ENCODE data around the gene SPEM3. TPM values are rescaled to one million over a fixed set of nuclear protein-coding genes. Genes with fewer than 3 reads are reported as not detected.

Gene SPEM3
- total RNA-seq, 4 donors from 2014 or later, result not detected

DNA sequence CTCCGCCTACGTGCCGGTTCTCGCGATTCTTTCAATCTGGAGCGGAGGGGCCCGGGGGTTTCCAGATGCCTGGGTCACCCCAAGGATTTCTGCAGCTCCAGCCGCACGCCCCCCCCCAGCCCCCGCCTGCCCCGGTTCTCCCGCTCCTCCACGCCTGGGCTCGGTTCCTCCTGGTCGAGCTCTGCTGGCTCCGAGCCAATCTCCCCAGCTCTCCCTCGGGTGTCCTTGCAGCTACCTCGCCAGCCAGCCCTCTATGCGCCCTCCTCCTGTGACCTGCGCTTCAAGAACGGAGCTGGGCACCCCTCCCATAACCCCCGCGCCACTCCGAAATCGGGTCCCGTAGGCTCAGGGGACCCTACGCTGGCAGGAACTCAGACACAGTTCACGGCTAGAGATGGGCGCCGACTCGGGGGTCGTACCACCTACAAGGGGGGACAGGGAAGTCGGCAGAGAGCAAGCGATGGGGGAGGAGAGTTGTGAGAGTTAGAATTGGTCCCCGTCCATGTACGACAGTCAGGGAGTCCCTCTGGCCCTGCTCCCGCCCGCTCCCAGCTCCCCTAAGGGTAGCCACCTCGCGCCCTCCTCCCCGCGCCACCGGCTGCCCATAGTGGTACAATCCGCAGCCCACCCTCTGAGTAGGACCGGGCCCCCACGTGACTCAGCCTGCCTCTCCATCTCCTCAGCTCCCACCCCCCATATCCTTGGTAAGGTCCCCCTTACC lies 11.6 kb downstream of the SPEM3 start:
- TF ChIP-seq, protein P1, sequence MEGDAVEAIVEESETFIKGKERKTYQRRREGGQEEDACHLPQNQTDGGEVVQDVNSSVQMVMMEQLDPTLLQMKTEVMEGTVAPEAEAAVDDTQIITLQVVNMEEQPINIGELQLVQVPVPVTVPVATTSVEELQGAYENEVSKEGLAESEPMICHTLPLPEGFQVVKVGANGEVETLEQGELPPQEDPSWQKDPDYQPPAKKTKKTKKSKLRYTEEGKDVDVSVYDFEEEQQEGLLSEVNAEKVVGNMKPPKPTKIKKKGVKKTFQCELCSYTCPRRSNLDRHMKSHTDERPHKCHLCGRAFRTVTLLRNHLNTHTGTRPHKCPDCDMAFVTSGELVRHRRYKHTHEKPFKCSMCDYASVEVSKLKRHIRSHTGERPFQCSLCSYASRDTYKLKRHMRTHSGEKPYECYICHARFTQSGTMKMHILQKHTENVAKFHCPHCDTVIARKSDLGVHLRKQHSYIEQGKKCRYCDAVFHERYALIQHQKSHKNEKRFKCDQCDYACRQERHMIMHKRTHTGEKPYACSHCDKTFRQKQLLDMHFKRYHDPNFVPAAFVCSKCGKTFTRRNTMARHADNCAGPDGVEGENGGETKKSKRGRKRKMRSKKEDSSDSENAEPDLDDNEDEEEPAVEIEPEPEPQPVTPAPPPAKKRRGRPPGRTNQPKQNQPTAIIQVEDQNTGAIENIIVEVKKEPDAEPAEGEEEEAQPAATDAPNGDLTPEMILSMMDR (IDR thresholded peaks at IDR 0.05; ENCODE audit: low read depth), result no peak

DNA sequence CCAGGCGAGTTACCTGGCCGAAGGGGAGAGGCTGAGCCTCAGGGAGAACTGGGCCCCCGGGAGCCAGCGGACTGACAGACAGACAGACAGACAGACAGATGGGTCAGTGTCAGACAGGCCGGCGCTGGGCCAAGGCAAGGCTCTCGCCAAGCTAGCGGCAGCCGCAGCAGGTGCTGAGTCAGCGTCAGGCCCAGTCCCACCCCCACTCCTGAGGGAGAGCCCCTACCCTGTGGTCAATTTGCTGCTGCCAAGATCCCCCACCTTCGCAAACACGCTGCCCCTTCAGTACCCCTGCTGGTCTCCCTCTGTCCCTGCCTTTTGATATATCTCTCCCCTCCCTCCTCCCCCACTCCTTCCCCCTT lies 12.2 kb downstream of the SPEM3 start:
- TF ChIP-seq, protein P1 (IDR thresholded peaks at IDR 0.05; ENCODE audit: low read depth), result no peak

DNA sequence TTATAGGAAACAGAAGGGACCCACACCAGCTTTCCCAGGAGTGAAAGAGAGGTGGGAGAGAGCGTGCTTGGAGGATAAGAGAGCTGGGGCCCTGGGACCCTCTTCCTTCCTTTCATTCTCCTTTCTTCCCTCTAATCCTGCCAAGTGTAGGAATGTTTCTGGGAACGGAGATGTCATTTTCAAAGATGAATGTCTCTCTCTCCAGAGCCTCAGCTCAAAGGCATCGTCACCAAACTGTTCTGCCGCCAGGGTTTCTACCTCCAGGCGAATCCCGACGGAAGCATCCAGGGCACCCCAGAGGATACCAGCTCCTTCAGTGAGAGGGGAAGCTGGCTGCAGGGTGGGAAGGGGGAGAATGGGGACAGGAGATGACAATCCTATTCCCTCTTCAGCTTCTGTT lies 12.6 kb downstream of the SPEM3 start:
- TF ChIP-seq, protein P1 (IDR thresholded peaks at IDR 0.05; ENCODE audit: low read depth), result no peak

DNA sequence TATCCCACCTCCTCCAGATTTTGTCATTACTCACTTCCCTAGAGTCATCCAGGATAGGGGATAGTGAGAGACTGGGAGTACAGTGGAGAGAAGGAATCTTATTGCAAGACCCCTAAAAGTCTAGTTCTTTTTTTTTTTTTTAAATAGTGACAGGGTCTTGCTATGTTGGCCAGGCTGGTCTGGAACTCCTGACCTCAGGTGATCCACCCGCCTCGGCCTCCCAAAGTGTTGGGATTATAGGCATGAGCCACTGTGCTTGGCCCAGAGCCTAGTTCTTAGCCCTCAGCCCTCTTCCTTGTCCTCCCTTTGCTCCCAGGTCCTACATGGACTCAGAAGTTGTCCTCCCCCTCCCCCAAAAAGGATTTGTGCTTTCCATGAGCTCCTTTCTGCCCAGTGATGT lies 13.5 kb downstream of the SPEM3 start:
- TF ChIP-seq, protein P1 (IDR thresholded peaks at IDR 0.05; ENCODE audit: low read depth), result no peak

DNA sequence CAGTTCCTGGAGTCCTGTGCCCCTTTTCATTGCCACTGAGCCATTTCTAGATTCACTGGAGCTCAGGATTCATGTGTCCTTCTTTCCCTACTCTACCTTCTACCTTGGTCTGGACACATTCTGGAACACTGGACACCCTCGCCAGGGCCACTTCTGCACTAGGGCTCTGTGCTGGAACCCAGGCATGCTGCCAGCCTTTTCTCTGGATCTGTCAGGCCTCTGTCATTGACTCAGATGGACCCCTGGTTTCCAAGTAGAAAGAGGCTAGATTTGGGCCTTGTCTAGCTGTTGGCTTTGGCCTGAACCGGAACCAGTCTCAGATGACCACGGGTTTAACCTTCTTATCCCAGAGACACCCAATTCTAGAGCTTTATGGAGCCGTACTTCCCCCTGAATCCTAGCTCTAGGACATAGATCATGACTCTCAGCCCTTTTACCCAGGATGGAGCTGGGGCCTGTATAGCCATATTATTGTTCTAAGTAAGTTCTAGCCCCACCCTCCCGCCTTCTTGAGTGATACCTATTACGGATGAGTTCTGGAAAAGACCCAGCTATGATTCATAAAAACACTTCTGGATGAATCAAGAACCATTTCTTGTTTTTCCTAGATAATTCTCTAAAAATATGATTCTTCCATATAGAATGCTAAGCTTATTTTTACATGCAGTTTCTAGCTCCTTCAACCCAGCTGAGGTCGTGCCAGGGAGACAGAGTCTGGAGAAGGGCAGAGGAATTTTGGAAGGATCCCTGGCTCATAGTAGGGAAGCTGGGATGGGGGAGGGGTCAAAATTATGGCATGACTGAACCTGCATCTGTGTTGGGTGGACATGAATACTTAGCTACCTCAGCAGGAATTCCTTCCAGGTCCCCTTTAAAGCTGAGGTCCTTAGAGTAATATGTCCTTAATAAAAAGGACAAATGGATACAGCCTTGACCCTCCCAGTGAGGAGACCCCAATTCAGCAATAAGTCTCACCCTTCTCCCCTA lies 15.1 kb downstream of the SPEM3 start:
- TF ChIP-seq, protein P1 (IDR thresholded peaks at IDR 0.05; ENCODE audit: low read depth), result no peak

DNA sequence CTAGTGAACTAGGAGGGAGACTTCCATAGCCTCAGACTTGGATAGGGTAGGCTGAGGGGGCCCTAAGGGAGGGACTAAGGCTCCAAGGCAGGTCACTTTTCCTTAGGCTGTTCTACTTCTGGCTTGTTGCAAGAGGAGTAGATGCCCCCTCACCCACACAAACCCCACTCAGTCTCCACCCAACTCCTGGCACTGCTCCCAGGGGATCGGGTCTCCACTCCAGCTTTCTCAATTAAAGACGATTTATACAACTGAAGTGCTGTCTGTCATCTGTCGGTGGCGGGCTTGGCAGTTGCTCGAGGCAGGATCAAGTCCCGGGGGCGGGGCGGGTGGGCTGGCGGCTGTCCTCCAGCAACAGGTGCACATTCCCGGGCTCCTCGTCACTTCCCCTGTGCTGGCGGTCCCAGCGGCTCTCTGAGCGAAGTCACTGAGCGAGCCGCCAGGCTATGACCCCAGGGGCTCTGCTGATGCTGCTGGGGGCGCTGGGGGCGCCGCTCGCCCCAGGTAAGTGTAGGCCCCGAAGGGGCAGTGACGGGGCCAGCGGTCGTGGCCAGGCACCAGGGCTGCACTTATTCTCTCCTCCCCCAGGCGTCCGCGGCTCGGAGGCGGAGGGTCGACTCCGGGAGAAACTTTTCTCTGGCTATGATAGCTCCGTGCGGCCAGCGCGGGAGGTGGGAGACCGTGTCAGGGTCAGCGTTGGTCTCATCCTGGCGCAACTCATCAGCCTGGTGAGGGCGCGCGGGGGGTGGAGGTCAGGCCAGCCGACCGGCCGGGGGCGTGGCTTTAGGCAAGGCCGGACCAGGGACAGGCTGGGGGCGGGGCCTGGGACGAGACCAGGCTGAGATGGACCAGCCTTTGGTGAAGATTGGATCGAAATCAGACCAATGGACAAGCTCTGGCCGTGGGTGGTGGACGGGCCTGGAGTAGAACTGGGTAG lies 16.3 kb downstream of the SPEM3 start, which contains the start of gene CHRNB1:
CHRNB1 (plus strand) TSS at position 380 of the 937 bp plus-strand sequence; CDS start at position 447, 67 bp downstream.
- TF ChIP-seq, protein P1 (IDR thresholded peaks at IDR 0.05; ENCODE audit: low read depth), result no peak
